ENCODE results near the gene MDH2. TPM values are rescaled to one million over a fixed set of nuclear protein-coding genes. Genes with fewer than 3 reads are reported as not detected.
"Not testable (repeated sequence)": the region's sequence is repeated elsewhere in the genome, so short reads cannot be mapped to it uniquely, and the experiment has no call there.

The MDH2 gene
- polyA plus RNA-seq, 4 donors: 137 to 217 (median 207) TPM

DNA sequence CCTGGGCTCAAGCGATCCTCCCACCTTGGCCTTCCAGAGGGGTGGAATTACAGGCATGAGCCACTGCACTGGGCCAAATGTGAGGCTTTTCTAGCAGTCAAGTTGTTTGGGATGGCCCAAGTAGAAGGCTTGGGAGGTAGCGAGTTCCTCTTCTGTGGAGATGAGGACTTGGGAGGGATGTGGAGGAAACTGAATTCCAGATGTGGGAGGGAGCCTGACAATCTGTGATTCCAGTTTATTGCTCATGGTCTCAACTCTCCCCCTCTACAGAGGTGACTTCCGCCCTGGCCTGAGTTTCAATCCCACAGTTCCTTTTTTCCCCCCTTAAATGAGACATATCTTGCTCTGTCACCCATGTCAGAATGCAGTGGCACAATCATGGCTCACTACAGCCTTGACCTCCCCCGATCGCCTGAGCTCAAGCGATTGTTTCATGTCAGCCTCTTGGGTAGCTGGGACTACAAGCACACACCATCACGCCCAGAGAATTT, 3.5 kb upstream of the MDH2 start:
- DNase-seq (ENCODE audit: low read depth in 4 of 4, low spot score in 3 of 4): no peak

DNA sequence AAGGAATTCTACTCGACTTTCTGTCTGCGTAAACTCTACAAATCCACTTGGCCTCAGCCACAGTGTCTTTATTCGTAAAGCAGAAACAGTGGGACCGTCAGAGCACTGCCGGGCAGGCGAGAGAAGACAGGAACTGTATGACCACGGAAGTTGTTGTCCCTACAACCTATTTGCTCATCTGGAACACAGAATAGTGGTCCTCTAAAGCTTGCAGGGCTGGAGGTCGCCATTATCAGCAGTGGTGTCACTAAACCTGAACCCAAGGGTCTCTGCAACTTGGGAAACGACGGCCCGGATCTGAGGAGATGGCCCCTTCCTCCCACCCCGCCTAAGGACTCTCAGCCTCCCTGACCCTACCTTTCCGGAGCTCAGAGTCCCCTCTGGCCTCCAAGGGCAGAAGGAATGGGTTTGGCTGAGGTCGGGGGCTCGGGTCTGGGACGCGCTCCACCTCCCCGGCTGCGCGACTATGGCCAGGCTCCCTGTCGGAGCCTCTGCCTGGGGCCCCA, 548 bp upstream of the MDH2 start:
- no peak for DNase-seq (ENCODE audit: low read depth in 4 of 4, low spot score in 3 of 4)

DNA sequence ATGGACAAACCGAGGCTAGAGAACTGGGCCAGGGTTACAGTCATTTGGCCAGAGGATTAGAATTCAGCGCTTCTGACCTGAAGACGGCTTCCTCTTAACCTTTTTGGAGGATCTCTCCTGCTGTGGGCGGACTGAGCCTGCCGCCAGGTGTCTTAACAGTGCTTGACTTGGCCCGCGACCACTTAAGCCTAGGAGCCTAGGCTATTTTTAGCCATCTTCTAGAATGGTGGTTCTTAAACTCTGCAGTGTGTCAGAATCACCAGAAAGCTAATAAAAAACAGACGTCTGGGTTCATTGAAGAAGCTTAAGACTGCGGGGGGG, 722 bp downstream of the MDH2 start:
- no peak for DNase-seq (ENCODE audit: low read depth in 4 of 4, low spot score in 3 of 4)

GRCh38 chr7:76049295-76049694, 1.4 kb downstream of the MDH2 start:
- DNase-seq (ENCODE audit: low read depth in 4 of 4, low spot score in 3 of 4): no peak

DNA sequence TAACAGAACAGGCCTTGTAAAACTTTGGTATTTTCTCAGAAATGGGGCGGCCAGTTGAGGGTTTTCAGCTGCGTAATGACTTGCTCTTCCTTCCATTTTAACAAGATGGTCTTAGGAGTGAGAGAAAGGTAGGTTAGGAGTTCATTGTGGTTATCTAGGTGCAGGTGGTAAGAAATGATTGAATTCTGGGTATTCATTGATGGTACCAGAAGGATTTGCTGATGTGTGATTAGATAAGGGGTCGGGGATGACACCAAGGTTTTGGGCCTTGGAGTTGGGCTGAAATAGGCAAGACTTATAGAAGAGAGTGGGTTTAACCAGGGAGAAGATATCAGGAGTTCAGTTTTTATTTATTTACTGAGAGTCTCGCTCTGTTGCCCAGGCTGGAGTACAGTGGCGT, 2.6 kb downstream of the MDH2 start:
- DNase-seq (ENCODE audit: low read depth in 4 of 4, low spot score in 3 of 4): no peak

- DNase-seq (ENCODE audit: low read depth in 4 of 4, low spot score in 3 of 4): no peak
These were observed 3.9 kb downstream of the MDH2 start for GRCh38 chr7:76051840-76052239.

GRCh38 chr7:76052681-76053080, 4.8 kb downstream of the MDH2 start:
- not testable (repeated sequence) for DNase-seq (ENCODE audit: low read depth in 4 of 4, low spot score in 3 of 4)

- DNase-seq (ENCODE audit: low read depth in 4 of 4, low spot score in 3 of 4): no peak
These were observed 5.6 kb downstream of the MDH2 start for GRCh38 chr7:76053461-76053860.

GRCh38 chr7:76054123-76055120, 6.5 kb downstream of the MDH2 start:
- DNase-seq (ENCODE audit: low read depth in 4 of 4, low spot score in 3 of 4): no peak

- no peak for DNase-seq (ENCODE audit: low read depth in 4 of 4, low spot score in 3 of 4)
These were observed 8.3 kb downstream of the MDH2 start for GRCh38 chr7:76056241-76056640.

DNA sequence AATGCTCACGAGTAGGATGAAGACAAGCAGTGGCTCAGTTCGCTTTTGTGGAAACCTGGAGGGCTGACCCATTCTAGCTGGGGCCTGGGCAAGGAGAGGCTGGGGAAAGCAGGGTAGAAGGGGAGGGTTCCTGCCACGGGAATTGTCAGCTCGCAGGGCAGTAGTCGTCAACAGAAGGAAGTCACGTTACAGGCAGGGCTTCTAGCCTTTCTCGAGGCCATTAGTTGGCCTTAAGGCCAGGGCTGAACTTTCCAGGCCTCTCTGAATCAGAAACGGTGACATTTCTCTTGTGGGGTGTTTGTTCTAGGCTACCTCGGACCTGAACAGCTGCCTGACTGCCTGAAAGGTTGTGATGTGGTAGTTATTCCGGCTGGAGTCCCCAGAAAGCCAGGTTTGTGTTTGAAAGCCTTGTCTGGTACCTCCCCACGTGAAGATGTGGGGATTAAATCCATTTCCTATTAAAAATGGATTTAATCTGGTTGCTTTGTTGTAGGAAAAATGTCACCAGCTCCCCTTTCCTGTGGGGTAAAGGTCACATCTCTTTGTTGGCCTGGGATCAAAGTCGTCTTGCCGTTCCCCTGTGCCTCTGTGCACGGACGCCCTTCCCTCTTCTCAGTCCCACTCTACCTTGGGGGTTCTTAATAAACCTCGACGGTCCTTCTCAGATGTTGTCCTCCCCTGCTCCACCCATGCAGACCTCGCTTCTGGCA, 9.4 kb downstream of the MDH2 start:
- no peak for DNase-seq (ENCODE audit: low read depth in 4 of 4, low spot score in 3 of 4)

- DNase-seq (ENCODE audit: low read depth in 4 of 4, low spot score in 3 of 4): no peak
These were observed 9.9 kb downstream of the MDH2 start for GRCh38 chr7:76057813-76058145.

DNA sequence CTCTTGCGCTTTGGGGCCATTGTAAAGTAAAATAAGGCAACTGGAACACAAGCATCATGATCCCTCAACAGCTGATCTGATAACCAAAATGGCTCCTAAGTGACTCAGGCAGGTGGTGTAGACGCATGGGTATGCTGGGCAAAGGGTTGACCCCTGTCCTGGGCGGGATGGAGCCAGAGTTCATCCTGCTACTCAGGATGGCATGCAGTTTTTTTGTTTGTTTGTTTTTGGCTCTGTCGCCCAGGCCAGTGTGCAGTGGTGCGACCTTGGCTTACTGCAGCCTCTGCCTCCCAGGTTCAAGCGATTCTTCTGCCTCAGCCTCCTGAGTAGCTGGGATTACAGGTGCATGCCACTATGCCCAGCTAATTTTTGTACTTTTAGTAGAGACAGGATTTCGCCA, 10.8 kb downstream of the MDH2 start:
- not testable (repeated sequence) for DNase-seq (ENCODE audit: low read depth in 4 of 4, low spot score in 3 of 4)

DNA sequence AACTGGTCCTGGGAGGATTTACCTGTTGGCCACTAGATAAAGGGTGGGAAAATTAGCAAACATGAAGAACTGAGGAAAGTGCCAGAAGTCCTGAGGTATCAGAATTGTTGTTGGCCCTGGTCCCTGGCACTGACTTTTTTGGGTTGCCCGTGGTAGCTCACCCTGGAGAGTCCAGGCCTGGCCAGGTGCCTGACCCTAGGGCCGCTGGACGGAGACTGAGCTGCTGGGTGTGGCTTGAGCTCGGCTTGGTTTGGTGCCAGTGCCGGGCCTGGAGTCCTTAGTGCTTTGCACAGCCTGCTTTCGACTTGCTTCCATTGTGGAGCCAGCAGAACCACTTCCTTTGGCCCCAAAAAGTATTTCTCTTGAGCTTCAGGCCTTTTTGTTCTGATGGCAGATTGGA, 12.9 kb downstream of the MDH2 start:
- DNase-seq (ENCODE audit: low read depth in 4 of 4, low spot score in 3 of 4): no peak

GRCh38 chr7:76062254-76062653, 14.3 kb downstream of the MDH2 start:
- no peak for DNase-seq (ENCODE audit: low read depth in 4 of 4, low spot score in 3 of 4)

DNA sequence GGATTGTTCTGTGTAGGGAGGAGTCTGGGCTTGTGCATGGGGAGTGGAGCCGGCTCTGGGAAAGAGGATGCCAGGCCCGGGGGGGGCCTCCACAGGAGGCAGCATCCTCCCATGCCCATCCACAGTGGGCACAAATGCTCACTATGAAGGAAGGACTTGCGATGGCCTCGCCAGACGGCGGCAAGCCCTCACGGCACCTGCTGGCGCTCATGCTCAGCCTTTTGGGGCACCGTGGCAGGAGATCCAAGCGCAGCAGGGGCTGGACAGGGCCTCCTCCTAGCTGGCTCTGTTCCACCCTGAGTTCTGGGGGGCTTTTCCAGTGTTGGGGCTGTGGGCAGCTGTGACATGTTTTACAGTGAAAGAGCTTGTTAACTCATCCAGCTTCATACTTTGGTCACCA, 15.2 kb downstream of the MDH2 start:
- DNase-seq (ENCODE audit: low read depth in 4 of 4, low spot score in 3 of 4): no peak

- DNase-seq (ENCODE audit: low read depth in 4 of 4, low spot score in 3 of 4): no peak
These were observed 15.6 kb downstream of the MDH2 start for GRCh38 chr7:76063525-76063924.

GRCh38 chr7:76064208-76064970, 16.5 kb downstream of the MDH2 start:
- DNase-seq (ENCODE audit: low read depth in 4 of 4, low spot score in 3 of 4): no peak

- DNase-seq (ENCODE audit: low read depth in 4 of 4, low spot score in 3 of 4): no peak
These were observed 17.2 kb downstream of the MDH2 start for GRCh38 chr7:76065016-76065612.

DNA sequence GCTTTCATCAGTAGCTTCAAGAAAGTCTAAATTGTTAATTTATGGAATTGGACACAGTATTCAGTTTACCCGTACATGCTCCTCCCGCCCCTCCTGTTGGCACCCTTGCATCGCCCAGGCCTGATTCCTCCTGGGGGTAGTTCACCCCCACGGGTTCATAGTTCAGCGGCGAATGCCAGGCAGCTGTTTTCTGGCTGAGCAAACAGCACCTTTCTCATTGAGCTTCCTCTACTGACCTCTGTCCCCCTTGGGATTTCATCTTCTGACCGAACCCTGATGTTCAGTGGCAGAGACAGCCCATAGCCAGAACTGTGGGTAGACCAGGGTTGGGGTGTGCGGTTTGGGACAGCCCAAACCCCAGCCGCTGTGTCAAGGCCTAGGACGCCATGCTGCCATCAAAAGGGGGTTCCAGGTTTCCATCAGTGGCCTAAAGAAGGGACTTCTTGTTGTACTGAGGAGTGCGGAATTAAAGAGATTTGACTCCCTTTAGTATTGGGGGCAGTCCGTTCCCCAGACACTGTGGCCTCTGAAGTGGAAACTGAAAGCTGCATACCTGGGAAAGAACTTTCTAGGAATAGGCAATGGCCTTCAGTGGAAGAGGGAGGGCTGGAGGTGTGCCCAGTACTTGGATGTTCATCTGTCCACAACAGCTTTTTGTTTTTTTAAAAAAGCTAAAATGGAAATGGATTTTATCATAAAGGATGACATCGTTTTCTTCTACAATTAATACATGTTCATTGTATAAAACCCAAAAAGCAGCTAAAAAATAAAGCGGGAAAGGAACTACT, 19.0 kb downstream of the MDH2 start:
- DNase-seq (ENCODE audit: low read depth in 4 of 4, low spot score in 3 of 4): no peak
